Activated CD8-positive, alpha-beta memory T cell treated with anti-CD3 and anti-CD28 coated beads for 48 hours (primary cell): ENCODE data around the gene PCDH1.

Source experiments
- DNase-seq, 3 experiments: peaks; one replicate each; pipeline ENCODE4 v3.0.0-alpha.2; 2020; ENCODE audit warnings: low read depth in 2 of 3, low spot score in 2 of 3

The PCDH1 gene

DNA sequence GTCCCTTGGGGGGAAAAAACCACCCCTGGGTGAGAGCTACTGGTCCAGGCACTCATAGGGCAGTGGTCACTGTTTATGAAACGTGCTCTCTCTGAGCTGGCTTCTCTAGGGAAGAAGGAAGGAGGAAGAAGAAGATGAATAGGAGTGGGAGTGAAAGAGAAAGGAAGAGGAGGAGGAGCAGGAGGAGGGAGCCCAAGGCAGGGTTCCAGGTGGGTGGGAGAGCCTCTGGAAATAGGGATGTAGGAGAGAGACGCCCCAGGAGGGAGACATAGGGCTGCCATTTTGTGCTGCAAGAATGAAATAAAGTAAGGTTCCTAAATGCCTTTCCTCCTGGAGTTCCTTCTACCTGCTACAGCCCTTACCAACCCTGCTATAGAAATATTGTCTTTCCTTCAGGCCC, 65.7 kb downstream of the PCDH1 start:
- no peak for DNase-seq

DNA sequence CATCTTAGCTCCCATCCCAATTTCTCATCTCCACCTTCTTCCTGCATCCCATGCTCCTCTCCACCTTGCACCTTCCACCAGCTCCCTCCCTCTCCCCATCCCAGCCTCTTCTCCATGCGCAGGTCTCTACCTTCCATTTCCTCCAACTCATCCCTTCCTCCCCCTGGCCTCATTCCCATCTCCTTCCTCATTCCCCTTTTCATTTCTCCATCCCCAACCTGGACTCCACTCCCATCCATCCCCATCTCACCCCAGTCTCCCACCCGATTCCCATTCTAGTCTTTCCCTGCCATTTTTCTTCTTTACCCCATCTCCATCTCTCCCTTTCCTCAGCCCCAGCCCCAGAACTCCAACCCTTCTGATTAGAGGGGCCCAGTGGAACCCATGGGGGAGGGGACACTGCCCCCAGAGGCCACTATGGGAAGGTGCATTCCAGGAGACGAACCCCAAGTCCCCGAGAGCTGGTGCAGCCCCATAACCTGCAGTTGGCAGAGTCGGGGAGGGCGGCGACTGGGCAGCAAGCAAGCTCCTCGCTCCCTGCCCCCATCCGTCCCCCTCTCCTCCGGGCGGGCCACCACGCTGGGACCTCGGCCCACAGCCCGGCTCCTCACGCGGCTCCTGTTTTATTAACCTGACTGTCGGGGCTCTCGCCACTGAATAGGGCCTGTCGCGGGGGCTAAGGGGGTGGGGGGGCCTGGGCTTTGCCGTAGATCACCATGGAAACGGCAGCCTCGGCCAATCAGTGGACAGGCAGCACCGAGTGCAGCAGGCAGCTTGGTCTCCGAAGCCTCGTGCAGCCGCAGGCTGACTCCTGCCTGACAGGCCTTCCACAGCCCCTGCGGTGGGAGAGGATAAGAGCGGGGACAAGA, 66.7 kb downstream of the PCDH1 start:
- peak in 1 of 3 experiments; percentile 13 for DNase-seq

DNA sequence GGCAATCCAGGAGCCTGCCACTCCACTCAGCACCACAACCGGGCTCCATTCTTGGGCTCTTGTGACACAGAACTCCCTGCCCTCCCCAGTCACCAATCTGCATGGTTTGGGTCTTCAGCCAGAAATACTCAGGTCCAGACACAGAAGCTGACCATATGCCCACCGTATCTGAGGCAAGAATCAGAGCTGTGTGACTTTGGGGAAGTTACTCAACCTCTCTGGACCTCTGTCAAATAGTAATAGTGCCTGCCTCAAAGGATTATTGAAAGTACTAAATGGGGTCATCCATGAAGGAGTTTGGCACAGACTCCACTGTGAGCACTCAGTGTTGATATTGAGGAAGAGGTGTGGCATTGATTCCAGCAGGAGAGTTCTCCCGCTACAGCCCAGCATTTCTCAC, 67.5 kb downstream of the PCDH1 start:
- DNase-seq: no peak

DNA sequence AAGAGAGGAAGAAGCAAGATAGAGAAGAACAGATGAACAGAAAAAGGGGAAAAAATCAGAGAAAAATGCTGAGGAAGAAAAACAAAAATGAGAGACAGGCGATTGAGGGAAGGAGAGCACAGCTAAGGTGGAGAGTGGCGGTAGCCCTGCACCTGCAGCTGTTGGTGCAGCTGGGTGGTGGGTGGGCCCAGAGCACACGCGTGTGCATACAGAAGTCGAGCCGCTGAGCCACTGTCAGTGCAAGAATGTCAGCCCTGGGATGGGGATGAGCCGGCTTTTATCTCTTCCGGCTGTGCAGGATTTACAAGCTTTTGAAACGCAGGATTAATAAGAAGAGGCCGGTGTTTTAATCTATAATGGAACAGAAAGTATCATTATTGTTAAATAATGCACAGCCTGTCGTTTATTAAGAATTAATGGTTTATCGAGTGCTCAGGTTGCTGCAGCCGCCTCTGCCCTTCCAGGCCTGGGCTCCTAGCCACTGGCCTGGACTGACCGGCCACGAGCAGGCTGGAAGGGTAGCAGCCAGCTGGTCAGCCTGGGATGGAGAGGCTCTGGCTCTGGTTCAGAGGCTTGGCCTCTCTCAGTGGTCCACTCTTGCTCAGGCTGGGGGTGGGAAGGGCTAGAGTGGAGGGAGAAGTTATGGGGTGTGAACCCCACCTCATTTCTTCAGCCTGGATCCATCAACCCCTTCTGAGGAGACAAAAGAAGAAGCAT, 68.7 kb downstream of the PCDH1 start:
- DNase-seq: no peak

DNA sequence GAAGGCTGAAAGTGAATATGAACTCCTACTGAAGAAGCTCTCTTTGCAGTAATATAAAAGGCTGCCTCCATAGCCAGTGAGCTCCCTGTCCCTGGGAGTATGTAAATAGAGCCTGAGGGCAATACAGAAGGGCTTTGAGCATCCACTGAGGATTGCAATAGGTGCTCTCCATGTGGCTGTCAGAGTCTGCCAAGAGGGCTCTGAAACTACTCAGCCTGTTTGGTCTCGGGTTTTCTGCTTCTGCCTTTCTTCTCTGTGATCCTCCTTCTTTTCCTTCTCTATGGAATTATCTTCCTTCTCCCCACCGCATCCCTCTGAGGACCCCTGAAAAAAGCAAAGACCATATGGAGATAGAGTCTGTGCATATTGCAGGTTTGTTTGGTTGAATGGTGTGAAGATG, 69.4 kb downstream of the PCDH1 start:
- no peak for DNase-seq

DNA sequence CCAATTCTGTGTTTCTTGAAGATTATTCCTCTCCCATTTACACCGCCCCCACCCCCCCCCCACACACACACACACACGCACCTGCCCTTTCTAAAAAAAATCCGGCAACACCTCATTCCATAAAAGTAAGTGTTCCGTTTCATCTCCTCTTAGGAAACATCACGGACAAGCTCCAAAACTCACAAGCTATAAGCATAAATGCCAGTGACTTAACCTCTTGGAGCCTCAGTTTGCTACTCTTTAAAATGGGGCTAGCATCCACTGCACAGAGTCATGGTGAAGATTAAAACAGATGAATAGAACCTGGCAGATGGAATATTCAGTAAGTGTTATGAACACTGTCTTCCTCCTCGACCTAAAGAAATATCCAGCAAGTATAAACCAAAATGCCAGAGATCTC, 70.5 kb downstream of the PCDH1 start:
- DNase-seq: no peak

DNA sequence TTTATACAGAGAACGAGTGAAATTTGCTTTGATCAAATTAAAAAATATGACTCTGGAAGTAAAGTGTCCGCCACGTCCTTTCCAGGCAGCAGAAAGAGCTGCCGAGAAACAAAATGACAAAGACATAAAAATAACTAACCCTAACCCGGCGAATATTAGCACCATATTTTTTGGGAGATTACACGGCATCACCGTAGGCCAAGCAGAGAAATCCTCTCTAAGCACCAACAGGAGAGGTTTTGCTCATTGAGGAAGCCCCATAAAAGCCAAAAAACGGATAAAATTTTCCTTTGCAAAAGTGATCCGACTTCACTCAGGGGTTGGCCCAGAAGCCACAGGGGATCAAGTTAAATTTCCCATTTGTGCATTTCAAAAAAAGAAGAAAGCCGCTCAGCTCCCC, 70.9 kb downstream of the PCDH1 start:
- DNase-seq: no peak

DNA sequence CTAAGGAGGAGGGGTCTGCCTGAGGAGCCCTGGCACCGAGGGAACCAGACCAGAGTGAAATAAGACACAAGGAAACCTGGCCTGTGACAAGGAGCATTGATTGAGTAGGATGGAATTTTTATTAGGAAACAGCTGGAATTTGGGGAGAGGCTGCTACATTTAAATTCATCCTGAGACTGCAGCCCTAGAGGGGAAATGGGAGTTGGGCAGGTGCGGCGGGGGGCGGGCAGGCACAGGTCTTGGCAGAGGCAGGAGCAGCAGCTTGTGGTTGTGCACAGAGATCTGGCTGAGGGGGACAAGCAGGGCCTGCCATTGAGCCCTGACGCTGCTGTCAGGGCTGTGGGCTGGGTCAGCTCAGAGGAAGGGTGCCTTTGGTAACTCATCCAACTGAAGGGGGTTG, 71.6 kb downstream of the PCDH1 start:
- DNase-seq: no peak

DNA sequence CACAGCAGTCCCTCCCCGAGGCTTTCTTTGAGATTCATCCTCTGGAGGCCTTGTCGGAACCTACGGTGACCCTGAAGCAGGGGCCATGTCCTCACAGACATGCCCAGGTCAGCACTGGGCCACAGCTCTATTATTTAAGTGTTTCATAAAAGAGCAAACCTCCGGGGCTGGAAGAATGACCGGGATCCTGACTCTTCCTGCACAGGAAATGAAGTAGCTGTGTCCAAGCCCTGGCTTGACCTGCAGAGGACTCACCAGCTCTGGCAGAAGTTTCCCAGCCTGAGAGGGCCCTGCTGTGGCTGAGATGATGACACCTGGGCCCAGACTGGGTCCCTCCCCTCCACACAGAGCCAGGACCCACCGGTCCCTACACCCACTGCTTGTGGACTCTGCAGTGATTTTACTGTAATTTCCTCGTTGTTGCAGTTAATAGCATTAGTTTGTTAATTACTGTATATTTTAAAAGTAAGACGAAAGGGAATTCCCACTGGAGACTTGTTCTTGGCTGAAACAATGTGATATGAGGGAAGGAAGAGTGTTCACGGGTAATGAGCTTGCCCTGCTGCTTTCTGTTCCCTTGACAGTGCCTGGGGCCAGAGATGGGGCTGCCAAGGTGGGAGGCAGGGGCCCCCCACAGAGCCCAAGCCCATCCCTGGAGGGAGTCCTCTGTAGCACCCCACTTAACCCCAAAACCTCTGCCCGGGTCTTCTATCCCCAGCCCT, 72.2 kb downstream of the PCDH1 start:
- no peak for DNase-seq

DNA sequence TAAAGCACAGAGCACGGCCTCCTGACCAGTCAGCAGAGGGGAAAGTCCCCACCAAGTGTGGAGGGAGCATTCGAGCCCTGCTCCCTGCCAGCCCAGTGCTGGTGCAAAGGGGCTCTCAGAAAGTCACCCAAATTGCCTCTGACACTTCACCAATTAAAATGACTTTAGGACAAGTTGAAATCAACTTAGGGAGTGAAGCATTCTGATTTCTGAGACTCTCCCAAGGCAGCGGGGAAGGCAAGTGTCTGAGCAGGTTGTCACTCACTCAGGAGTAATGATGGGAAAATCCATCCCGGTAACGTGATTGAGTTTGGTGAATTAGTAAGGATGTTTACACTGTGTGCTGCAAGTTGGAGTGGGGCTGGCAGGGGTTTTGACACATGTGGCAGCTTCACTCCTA, 73.7 kb downstream of the PCDH1 start:
- no peak for DNase-seq
